ENCODE data around the gene KREMEN1. TPM values are rescaled to one million over a fixed set of nuclear protein-coding genes. Genes with fewer than 3 reads are reported as not detected.

KREMEN1 gene
- total RNA-seq (2012; rRNA removed) (2.5 and 2.9 TPM in 2 replicates), polyA plus RNA-seq (2012; rRNA removed) (4.6 and 5.1 TPM in 2 replicates), Bru-seq, nascent RNA (percentile 49 among the genes with signal in this experiment), BruChase-seq, experiment 1, labeled RNA remaining after a 6-hour chase (percentile 57 among the genes with signal in this experiment), BruChase-seq, experiment 2, labeled RNA remaining after a 2-hour chase (percentile 50 among the genes with signal in this experiment)
- polyA plus RNA-seq (2012; cell fraction: cytosol; rRNA removed): 2.1 and 4.9 TPM in 2 replicates
- 2.4 and 2.8 TPM in 2 replicates for polyA plus RNA-seq (2012; cell fraction: nucleus; rRNA removed; ENCODE audit: low replicate concordance)
- long read RNA-seq, full-length matches to known transcripts: 12 of 34 reads
- long read RNA-seq, partial matches to known transcripts: 8 of 34 reads
- long read RNA-seq, other reads (novel, unspliced or antisense): 14 of 34 reads

DNA sequence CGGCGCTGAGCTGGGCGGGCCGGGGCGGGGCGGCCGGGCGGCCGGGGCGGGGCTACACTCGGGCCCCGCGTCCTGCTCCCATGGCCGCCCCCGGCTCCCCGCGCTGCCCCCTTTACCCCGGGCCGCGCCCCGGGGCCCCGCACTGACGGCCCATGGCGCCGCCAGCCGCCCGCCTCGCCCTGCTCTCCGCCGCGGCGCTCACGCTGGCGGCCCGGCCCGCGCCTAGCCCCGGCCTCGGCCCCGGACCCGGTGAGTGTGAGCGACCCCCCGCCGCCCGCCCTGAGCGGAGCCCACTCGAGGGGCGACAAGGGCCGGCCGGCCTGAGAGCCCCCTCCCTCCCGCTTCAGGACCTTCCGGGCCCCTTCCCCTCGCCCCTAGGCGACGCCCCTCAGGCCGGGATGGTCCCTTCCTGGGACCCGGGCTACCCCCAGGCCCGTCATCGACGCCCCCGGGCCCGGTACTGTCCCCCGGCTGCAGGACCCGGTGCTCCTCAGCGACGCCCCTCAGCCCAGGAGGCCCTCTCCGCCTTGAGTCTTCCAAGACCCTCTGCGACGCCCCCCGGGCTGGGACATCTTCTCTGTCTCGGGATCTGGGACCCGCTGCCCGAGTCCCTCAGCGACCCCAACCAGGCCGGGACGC lies at the start of gene KREMEN1:
KREMEN1 (plus strand) TSS at position 57 of the 639 bp plus-strand sequence; CDS start at position 153, 96 bp downstream.
- no peak within 1 kb of the TSS; the same call in 1 of the 2 replicates for H4K5ac ChIP-seq (ENCODE audit: low read depth, low read length)
- peak within 1 kb of the TSS; percentile 29 for H2AK9ac ChIP-seq (replicated peaks; ENCODE audit: low read depth, low read length, poor library complexity)
- no peak within 1 kb of the TSS for H2BK120ac ChIP-seq (ENCODE audit: low read depth, low read length)
- H3K56ac ChIP-seq (ENCODE audit: extremely low read depth, insufficient read depth, low read length): no peak within 1 kb of the TSS
- peaks cover 2% of the 10 kb centered on the region; the same call in 1 of the 2 replicates for H3K9me1 ChIP-seq (ENCODE audit: insufficient read depth, low read length)
- POLR2A ChIA-PET (ENCODE audit: unreplicated experiment): no interaction called here
- no peak within 1 kb of the TSS for H4K91ac ChIP-seq (ENCODE audit: insufficient read depth, low read depth, low read length)
- peak within 1 kb of the TSS; percentile 51; the same call in 1 of the 2 replicates for H3K9ac ChIP-seq (ENCODE audit: low read depth, low read length)
- H3K36me3 ChIP-seq (ENCODE audit: control insufficient read depth, insufficient read depth, low read length): no peaks in the 10 kb centered on the region
- peak within 1 kb of the TSS; percentile 46 for H3K23ac ChIP-seq (ENCODE audit: low read depth, low read length)
- no peak within 1 kb of the TSS for H2BK15ac ChIP-seq (ENCODE audit: low read depth, low read length)
- no peak within 1 kb of the TSS for H4K8ac ChIP-seq (ENCODE audit: low read depth in 2 of 2, low read length in 2 of 2)
- H2BK5ac ChIP-seq (ENCODE audit: low read depth, low read length, poor library complexity, severe bottlenecking): no peak within 1 kb of the TSS
- no peak within 1 kb of the TSS for H3K14ac ChIP-seq (replicated peaks; ENCODE audit: low read depth, low read length)
- H2AK5ac ChIP-seq (ENCODE audit: low read depth, low read length): no peak within 1 kb of the TSS
- no TSS peak for BruUV-seq (replicated peaks)
- dilution Hi-C loops (cut with HindIII; ENCODE audit: low sequenced_read_pairs, unreplicated experiment): no loop called here
- intact Hi-C loops (cut with micrococcal nuclease): loop anchor here (5.0 kb wide), 1 partner anchor 79 kb away; no protein-coding TSS in a partner anchor
- peak within 1 kb of the TSS; percentile 68 for H3K4me3 ChIP-seq (ENCODE audit: insufficient read depth, low read depth, low read length)
- peak within 1 kb of the TSS; percentile 89 for H2AFZ ChIP-seq (replicated peaks; ENCODE audit: low read length, poor library complexity)
- H3K27me3 ChIP-seq (ENCODE audit: control insufficient read depth, insufficient read depth, low read length): peaks cover 28% of the 10 kb centered on the region
- WGBS, 2 experiments (ENCODE audit: extremely low coverage in 2 of 2, insufficient read length in 1 of 2): 1% methylated on average over 39 of the region's 76 CpGs; no CpG with 5 or more reads in 1 of the 2 experiments
- DNase-seq: no peak
- H3K18ac ChIP-seq (ENCODE audit: low read depth, low read length): no peak within 1 kb of the TSS; the same call in 1 of the 2 replicates
- no peak within 1 kb of the TSS for H3K27ac ChIP-seq (ENCODE audit: insufficient read depth, low read length)
- H3K4me2 ChIP-seq (ENCODE audit: low read depth, low read length): peak within 1 kb of the TSS; percentile 96
- no peak within 1 kb of the TSS for H3K4ac ChIP-seq (ENCODE audit: low read depth, low read length)
- no peak within 1 kb of the TSS for H2BK20ac ChIP-seq (ENCODE audit: low read depth, low read length)
- CTCF ChIA-PET: no interaction called here
- H3K9me3 ChIP-seq (ENCODE audit: control insufficient read depth, insufficient read depth, low read length): no peaks in the 10 kb centered on the region
- ATAC-seq (ENCODE audit: low read depth): peak; percentile 13
- no peaks in the 10 kb centered on the region for H3K4me1 ChIP-seq (ENCODE audit: control insufficient read depth, insufficient read depth, low read length)
- H3K79me1 ChIP-seq (ENCODE audit: low read depth in 1 of 2, low read length in 2 of 2): no peaks in the 10 kb centered on the region
- H4K20me1 ChIP-seq (ENCODE audit: insufficient read depth, low read length): no peaks in the 10 kb centered on the region
- in situ Hi-C loops (cut with MboI; ENCODE audit: low sequenced_read_pairs): no loop called here
- TF ChIP-seq, protein P1, sequence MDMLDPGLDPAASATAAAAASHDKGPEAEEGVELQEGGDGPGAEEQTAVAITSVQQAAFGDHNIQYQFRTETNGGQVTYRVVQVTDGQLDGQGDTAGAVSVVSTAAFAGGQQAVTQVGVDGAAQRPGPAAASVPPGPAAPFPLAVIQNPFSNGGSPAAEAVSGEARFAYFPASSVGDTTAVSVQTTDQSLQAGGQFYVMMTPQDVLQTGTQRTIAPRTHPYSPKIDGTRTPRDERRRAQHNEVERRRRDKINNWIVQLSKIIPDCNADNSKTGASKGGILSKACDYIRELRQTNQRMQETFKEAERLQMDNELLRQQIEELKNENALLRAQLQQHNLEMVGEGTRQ (IDR thresholded peaks at IDR 0.05; ENCODE audit: low read depth, low read length): no peak
- TF ChIP-seq RCOR1 (IDR thresholded peaks at IDR 0.05; ENCODE audit: insufficient replicate concordance, low read length) (no peak), RAD21 (IDR thresholded peaks at IDR 0.05; ENCODE audit: low read length) (no peak), BHLHE40 (IDR thresholded peaks at IDR 0.05; ENCODE audit: low read depth, low read length) (no peak), MAFK (IDR thresholded peaks at IDR 0.05; ENCODE audit: low read depth, low read length) (no peak), CHD1 (IDR thresholded peaks at IDR 0.05; ENCODE audit: low read depth, low read length) (no peak), MXI1 (IDR thresholded peaks at IDR 0.05; ENCODE audit: borderline replicate concordance, low read depth, low read length) (no peak), CEBPB (IDR thresholded peaks at IDR 0.05; ENCODE audit: low read depth, low read length) (no peak), SMC3 (IDR thresholded peaks at IDR 0.05; ENCODE audit: low read depth, low read length) (no peak), FOS (IDR thresholded peaks at IDR 0.05; ENCODE audit: low read depth, low read length) (no peak), RFX5 (IDR thresholded peaks at IDR 0.05; ENCODE audit: low read depth, low read length) (no peak), POLR2A (IDR thresholded peaks at IDR 0.05; ENCODE audit: low read depth, low read length) (no peak), CTCF (conservative IDR thresholded peaks at IDR 0.05; ENCODE audit: low read depth, low read length) (no peak), ELK1 (IDR thresholded peaks at IDR 0.05; ENCODE audit: borderline replicate concordance, low read depth, low read length) (no peak)
